Measurements from ENCODE around the gene TP73.

- no peak for TF ChIP-seq POLR2A (IDR thresholded peaks at IDR 0.05)
- TF ChIP-seq, protein P1, sequence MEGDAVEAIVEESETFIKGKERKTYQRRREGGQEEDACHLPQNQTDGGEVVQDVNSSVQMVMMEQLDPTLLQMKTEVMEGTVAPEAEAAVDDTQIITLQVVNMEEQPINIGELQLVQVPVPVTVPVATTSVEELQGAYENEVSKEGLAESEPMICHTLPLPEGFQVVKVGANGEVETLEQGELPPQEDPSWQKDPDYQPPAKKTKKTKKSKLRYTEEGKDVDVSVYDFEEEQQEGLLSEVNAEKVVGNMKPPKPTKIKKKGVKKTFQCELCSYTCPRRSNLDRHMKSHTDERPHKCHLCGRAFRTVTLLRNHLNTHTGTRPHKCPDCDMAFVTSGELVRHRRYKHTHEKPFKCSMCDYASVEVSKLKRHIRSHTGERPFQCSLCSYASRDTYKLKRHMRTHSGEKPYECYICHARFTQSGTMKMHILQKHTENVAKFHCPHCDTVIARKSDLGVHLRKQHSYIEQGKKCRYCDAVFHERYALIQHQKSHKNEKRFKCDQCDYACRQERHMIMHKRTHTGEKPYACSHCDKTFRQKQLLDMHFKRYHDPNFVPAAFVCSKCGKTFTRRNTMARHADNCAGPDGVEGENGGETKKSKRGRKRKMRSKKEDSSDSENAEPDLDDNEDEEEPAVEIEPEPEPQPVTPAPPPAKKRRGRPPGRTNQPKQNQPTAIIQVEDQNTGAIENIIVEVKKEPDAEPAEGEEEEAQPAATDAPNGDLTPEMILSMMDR (IDR thresholded peaks at IDR 0.05) = no peak
These were observed 128.6 kb downstream of the TP73 start for GRCh38 chr1:3780901-3781300.
